ENCODE results near the gene SV2C. TPM values are rescaled to one million over a fixed set of nuclear protein-coding genes. Genes with fewer than 3 reads are reported as not detected.

Gene SV2C
- total RNA-seq, 1 donor: not detected

DNA sequence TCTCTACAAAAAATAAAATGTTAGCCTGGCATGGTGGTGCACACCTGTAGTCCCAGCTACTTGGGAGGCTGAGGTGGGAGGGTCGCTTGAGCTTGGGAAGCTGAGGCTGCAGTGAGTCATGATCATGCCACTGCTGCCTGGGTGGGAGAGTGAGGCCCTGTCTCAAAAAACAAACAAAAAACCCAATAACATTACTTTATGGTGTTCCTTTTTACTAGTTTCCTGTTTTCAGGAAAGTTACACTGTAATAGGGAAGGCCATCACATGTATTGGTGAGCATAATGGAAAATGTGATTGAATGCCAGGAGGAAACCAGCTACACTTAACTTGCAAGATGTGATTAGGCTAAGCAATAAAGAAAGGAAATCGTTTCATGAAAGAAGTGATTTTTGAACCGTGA is 42.7 kb downstream of the SV2C start:
- H3K4me3 ChIP-seq (ENCODE audit: low read depth, low read length): no peak overlapping the region
- TF ChIP-seq, protein P1, sequence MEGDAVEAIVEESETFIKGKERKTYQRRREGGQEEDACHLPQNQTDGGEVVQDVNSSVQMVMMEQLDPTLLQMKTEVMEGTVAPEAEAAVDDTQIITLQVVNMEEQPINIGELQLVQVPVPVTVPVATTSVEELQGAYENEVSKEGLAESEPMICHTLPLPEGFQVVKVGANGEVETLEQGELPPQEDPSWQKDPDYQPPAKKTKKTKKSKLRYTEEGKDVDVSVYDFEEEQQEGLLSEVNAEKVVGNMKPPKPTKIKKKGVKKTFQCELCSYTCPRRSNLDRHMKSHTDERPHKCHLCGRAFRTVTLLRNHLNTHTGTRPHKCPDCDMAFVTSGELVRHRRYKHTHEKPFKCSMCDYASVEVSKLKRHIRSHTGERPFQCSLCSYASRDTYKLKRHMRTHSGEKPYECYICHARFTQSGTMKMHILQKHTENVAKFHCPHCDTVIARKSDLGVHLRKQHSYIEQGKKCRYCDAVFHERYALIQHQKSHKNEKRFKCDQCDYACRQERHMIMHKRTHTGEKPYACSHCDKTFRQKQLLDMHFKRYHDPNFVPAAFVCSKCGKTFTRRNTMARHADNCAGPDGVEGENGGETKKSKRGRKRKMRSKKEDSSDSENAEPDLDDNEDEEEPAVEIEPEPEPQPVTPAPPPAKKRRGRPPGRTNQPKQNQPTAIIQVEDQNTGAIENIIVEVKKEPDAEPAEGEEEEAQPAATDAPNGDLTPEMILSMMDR (IDR thresholded peaks at IDR 0.05; ENCODE audit: insufficient read depth, low read depth, low read length): no peak
- DNase-seq (ENCODE audit: low read depth): no peak

DNA sequence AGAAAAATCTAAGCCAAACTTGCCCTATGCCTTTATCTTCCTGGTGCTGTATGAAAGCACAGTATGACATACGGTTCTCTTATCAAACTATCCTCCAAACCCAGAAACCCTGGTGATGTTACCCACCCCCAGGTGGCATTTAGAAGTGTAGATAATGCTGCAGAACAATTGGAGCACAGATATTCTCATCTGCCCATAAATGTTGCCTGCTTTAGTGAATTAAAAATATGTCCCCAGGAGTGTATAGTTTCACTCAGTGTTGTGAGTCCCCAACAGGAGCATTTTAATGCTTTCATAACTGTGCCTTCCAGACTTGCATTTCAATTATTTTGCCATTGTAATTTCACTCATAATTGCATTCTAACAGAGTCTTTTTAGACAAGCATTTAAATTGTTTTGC is 50.8 kb downstream of the SV2C start:
- DNase-seq (ENCODE audit: low read depth): no peak
- no peak overlapping the region for H3K4me3 ChIP-seq (ENCODE audit: low read depth, low read length)
- TF ChIP-seq, protein P1 (IDR thresholded peaks at IDR 0.05; ENCODE audit: insufficient read depth, low read depth, low read length): no peak

DNA sequence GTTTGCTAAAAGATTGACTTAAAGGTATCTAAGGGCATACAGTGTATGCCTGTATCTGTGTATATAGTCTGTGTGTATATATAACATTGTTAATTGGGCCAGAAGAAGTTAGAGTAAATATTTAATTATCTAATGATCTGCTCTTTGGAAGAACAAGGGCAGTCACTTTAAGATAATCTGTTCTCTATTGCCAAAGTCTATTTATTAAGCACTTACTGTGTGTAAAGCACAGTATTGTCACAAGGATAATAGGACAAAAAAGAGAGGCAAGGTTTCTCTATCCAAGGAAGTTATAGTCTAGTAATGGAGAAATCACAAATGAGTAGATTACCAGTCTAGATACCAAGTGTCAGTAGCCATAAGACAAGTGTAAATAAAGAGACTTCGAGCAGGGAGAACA is 51.5 kb downstream of the SV2C start:
- DNase-seq (ENCODE audit: low read depth): no peak
- TF ChIP-seq, protein P1 (IDR thresholded peaks at IDR 0.05; ENCODE audit: insufficient read depth, low read depth, low read length): no peak
- H3K4me3 ChIP-seq (ENCODE audit: low read depth, low read length): no peak overlapping the region

DNA sequence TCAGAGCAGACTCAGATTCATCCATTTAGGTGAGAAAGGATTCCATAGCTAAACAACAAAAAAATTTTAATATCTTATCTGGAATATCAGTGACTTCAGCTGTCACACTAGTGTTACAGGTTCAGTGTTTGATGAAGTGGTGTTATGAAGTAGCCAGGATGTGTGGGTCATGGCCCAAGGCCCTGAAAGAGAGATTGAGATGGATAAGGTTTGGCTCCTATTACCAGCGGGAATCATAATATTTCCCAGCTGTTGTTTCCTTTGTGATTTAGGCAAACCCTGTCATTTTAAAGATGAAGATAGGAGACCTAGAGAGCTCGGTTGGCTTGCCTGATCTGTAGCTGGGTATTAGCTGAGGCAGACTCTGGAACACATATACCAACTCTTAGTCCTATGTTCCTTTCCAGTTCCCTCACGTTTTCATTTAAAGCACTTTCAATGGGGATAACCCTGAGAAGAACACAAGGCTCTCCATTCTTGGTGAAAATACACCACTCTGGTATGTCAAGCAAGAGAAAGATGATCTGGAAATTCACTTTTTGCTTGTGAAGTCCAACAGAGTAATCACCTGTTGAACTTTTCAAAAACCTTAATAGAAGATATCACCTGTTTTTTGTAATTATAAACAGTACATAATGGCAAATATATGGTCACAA is 54.8 kb downstream of the SV2C start:
- H3K4me3 ChIP-seq (ENCODE audit: low read depth, low read length): no peak overlapping the region
- TF ChIP-seq, protein P1 (IDR thresholded peaks at IDR 0.05; ENCODE audit: insufficient read depth, low read depth, low read length): no peak
- DNase-seq (ENCODE audit: low read depth): no peak

DNA sequence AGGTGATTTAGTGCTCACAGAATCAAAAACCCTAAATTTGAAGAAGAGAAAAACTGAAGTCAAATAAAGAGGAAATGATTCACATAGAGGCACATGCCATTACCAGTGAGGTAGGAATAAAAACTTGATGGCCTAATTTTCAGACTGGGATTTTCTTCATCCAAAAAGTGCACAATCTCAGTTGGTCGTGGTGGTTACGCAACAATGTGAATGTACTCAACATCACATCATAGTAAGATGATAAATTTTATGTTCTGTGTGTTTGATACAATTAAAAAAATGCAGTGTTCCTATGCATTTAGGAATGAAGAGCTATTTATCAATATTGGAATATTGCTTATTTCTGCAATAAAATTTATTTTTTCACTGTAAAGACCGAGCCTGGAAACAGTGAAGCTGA is 60.7 kb downstream of the SV2C start:
- no peak for DNase-seq (ENCODE audit: low read depth)
- TF ChIP-seq, protein P1 (IDR thresholded peaks at IDR 0.05; ENCODE audit: insufficient read depth, low read depth, low read length): no peak
- no peak overlapping the region for H3K4me3 ChIP-seq (ENCODE audit: low read depth, low read length)

DNA sequence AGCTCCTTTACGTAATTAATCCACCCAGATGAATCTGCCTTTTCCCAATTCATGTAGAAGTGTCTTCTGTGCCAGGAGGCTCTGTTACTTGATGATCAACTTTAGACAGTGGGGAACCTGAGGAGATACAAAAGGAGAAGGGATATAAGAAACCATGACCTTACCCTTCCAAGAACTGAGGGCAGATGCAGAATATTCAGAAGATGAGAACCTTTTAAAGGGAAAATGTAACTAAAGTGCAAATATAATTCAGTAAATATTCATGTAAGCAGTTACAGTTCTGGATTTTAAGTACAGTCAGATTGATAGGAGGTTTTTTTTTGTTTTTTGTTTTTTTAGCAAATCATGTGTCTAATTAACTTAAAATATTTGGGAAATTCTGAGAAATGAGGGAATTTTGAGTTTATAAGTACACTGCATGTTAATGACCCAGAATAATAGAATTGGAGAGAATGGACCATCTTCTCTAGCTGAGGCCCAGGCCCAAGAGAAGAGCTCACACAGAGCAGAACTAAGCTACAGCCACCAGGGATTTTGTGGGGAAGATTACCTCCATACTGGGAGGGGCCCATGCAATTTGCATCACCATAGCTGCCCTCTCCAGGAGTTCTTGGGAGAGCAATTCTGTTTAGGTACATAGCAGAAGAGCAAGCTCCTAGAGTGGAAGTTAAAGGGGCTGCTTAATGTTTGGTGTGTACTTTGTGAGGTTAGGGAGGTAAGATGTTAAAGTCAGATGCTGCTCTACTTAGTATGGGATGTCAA is 61.5 kb downstream of the SV2C start:
- TF ChIP-seq, protein P1 (IDR thresholded peaks at IDR 0.05; ENCODE audit: insufficient read depth, low read depth, low read length): no peak
- H3K4me3 ChIP-seq (ENCODE audit: low read depth, low read length): no peak overlapping the region
- DNase-seq (ENCODE audit: low read depth): no peak

All from fibroblast of villous mesenchyme (primary cell).